Measurements from ENCODE around the gene ATP8A2. TPM values are rescaled to one million over a fixed set of nuclear protein-coding genes. Genes with fewer than 3 reads are reported as not detected.

Gene ATP8A2
- total and polyA plus RNA-seq, 2 of the 4 experiments (the other 2 are of a cell fraction) = 0.02 to 0.18 TPM

DNA sequence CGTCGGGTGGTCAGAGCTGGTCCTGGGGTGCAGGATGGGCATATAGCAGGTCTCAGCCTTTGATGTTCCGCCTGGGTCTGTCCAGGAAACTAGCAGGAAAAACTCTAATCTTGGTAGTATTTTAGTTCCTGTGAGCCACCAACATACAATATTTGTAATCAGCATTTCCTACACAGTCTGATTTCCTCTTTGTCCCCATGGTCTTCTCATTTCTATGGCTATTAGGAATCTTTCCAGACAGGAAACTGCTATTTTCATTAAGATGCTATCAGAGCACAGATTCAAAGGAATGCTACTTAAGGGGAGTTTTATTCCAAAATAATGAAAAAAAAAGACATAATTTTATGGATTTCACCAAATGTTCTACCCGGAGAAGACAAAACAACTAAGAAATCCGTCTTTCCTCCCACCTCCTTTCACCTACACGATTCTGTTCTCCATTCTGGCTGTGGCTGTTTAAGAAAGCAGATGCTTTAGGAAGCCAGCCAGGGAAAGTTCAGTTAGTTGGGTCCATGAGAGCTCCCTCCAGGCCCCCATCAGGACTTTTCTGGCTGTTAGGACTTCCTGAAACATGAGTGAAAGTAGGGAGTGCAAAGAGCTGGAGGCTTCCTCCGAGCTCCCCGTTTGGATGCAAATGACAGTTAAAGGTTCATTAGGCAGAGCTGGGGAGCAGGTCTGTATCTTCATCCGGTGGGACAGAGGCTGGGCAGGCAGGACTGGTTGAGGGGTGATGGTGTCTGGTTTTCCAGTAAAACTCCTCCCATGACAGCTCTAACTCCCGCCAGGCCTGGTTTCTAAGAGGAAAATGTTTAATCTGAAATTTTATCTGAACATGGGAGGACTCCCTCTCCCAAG, 643.7 kb downstream of the ATP8A2 start:
- Histone ChIP-seq H4K20me1 (ENCODE audit: insufficient read depth, low read length) (no peaks in the 10 kb centered on the region), H3K18ac (ENCODE audit: low read depth, low read length) (no peak overlapping the region), H3K36me3 (ENCODE audit: control insufficient read depth, insufficient read depth, low read length) (no peaks in the 10 kb centered on the region), H3K4me3 (ENCODE audit: insufficient read depth, low read depth, low read length) (no peak overlapping the region), H2AK9ac (replicated peaks; ENCODE audit: low read depth, low read length, poor library complexity) (no peak overlapping the region), H2BK5ac (ENCODE audit: low read depth, low read length, poor library complexity, severe bottlenecking) (no peak overlapping the region), H2BK120ac (ENCODE audit: low read depth, low read length) (no peak overlapping the region), H3K4me1 (ENCODE audit: control insufficient read depth, insufficient read depth, low read length) (no peaks in the 10 kb centered on the region), H3K9ac (ENCODE audit: low read depth, low read length) (no peak overlapping the region), H3K27ac (ENCODE audit: insufficient read depth, low read length) (no peak overlapping the region), H2AFZ (replicated peaks; ENCODE audit: low read length, poor library complexity) (no peak overlapping the region), H3K14ac (replicated peaks; ENCODE audit: low read depth, low read length) (no peak overlapping the region), H3K9me1 (ENCODE audit: insufficient read depth, low read length) (no peaks in the 10 kb centered on the region), H3K9me3 (ENCODE audit: control insufficient read depth, insufficient read depth, low read length) (no peaks in the 10 kb centered on the region), H3K4me2 (ENCODE audit: low read depth, low read length) (no peak overlapping the region), H2BK20ac (ENCODE audit: low read depth, low read length) (no peak overlapping the region), H4K91ac (ENCODE audit: insufficient read depth, low read depth, low read length) (no peak overlapping the region), H3K27me3 (ENCODE audit: control insufficient read depth, insufficient read depth, low read length) (no peaks in the 10 kb centered on the region), H3K4ac (ENCODE audit: low read depth, low read length) (no peak overlapping the region), H3K56ac (ENCODE audit: extremely low read depth, insufficient read depth, low read length) (no peak overlapping the region), H2AK5ac (ENCODE audit: low read depth, low read length) (no peak overlapping the region), H3K79me1 (ENCODE audit: low read depth in 1 of 2, low read length in 2 of 2) (no peaks in the 10 kb centered on the region), H4K8ac (ENCODE audit: low read depth in 2 of 2, low read length in 2 of 2) (no peak overlapping the region), H2BK15ac (ENCODE audit: low read depth, low read length) (no peak overlapping the region), H3K23ac (ENCODE audit: low read depth, low read length) (no peak overlapping the region), H4K5ac (ENCODE audit: low read depth, low read length) (no peak overlapping the region)
- intact Hi-C loops (cut with micrococcal nuclease) = no loop called here
- ChIA-PET CTCF (no interaction called here), POLR2A (ENCODE audit: unreplicated experiment) (no interaction called here)
- no peak for ATAC-seq (ENCODE audit: low read depth)
- in situ Hi-C loops (cut with MboI; ENCODE audit: low sequenced_read_pairs) = no loop called here
- BruUV-seq (replicated peaks) = no TSS peak
- dilution Hi-C loops (cut with HindIII; ENCODE audit: low sequenced_read_pairs, unreplicated experiment) = no loop called here
- TF ChIP-seq, protein P1, sequence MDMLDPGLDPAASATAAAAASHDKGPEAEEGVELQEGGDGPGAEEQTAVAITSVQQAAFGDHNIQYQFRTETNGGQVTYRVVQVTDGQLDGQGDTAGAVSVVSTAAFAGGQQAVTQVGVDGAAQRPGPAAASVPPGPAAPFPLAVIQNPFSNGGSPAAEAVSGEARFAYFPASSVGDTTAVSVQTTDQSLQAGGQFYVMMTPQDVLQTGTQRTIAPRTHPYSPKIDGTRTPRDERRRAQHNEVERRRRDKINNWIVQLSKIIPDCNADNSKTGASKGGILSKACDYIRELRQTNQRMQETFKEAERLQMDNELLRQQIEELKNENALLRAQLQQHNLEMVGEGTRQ (IDR thresholded peaks at IDR 0.05; ENCODE audit: low read depth, low read length) = no peak
- TF ChIP-seq, protein P2, sequence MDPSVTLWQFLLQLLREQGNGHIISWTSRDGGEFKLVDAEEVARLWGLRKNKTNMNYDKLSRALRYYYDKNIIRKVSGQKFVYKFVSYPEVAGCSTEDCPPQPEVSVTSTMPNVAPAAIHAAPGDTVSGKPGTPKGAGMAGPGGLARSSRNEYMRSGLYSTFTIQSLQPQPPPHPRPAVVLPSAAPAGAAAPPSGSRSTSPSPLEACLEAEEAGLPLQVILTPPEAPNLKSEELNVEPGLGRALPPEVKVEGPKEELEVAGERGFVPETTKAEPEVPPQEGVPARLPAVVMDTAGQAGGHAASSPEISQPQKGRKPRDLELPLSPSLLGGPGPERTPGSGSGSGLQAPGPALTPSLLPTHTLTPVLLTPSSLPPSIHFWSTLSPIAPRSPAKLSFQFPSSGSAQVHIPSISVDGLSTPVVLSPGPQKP (IDR thresholded peaks at IDR 0.05; ENCODE audit: borderline replicate concordance, low read depth, low read length) = no peak
- TF ChIP-seq CEBPB (IDR thresholded peaks at IDR 0.05; ENCODE audit: low read depth, low read length) (no peak), RFX5 (IDR thresholded peaks at IDR 0.05; ENCODE audit: low read depth, low read length) (no peak), CHD1 (IDR thresholded peaks at IDR 0.05; ENCODE audit: low read depth, low read length) (no peak), MAZ (IDR thresholded peaks at IDR 0.05; ENCODE audit: borderline replicate concordance, low read depth, low read length) (no peak), RCOR1 (IDR thresholded peaks at IDR 0.05; ENCODE audit: insufficient replicate concordance, low read length) (no peak)
- TF ChIP-seq, protein P3, sequence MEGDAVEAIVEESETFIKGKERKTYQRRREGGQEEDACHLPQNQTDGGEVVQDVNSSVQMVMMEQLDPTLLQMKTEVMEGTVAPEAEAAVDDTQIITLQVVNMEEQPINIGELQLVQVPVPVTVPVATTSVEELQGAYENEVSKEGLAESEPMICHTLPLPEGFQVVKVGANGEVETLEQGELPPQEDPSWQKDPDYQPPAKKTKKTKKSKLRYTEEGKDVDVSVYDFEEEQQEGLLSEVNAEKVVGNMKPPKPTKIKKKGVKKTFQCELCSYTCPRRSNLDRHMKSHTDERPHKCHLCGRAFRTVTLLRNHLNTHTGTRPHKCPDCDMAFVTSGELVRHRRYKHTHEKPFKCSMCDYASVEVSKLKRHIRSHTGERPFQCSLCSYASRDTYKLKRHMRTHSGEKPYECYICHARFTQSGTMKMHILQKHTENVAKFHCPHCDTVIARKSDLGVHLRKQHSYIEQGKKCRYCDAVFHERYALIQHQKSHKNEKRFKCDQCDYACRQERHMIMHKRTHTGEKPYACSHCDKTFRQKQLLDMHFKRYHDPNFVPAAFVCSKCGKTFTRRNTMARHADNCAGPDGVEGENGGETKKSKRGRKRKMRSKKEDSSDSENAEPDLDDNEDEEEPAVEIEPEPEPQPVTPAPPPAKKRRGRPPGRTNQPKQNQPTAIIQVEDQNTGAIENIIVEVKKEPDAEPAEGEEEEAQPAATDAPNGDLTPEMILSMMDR (conservative IDR thresholded peaks at IDR 0.05; ENCODE audit: low read depth, low read length) = no peak
- no peak for DNase-seq
- no CpG with 5 or more reads among the region's 10 CpGs for WGBS, 2 experiments (ENCODE audit: extremely low coverage in 2 of 2, insufficient read length in 1 of 2)
